ENCODE data around the gene FANCG.

Gene FANCG

GRCh38 chr9:35073279-35073612, 6.5 kb downstream of the FANCG start:
- in situ Hi-C loops (cut with HindIII; ENCODE audit: low sequenced_read_pairs) = no loop called here
- H3K4me3 ChIP-seq (ENCODE audit: low read depth, low read length) = no peak overlapping the region
- no peak for DNase-seq (ENCODE audit: low read depth, low spot score)
- no peak for TF ChIP-seq CTCF (IDR thresholded peaks at IDR 0.05; ENCODE audit: low read depth, low read length)

GRCh38 chr9:35072461-35073278, 7.1 kb downstream of the FANCG start, which contains the start of gene VCP:
TSS of gene VCP (minus strand) at chr9:35072625. CDS start at chr9:35072353, 272 bp downstream.
- TF ChIP-seq CTCF (IDR thresholded peaks at IDR 0.05; ENCODE audit: low read depth, low read length) = no peak
- peak; percentile 99 for DNase-seq (ENCODE audit: low read depth, low spot score)
- H3K4me3 ChIP-seq (ENCODE audit: low read depth, low read length) = peak within 1 kb of the TSS; percentile 88
- in situ Hi-C loops (cut with HindIII; ENCODE audit: low sequenced_read_pairs) = no loop called here

GRCh38 chr9:35071814-35072460, 7.8 kb downstream of the FANCG start:
- peak; percentile 82 for DNase-seq (ENCODE audit: low read depth, low spot score)
- in situ Hi-C loops (cut with HindIII; ENCODE audit: low sequenced_read_pairs) = no loop called here
- H3K4me3 ChIP-seq (ENCODE audit: low read depth, low read length) = peak overlapping the region; percentile 88
- TF ChIP-seq CTCF (IDR thresholded peaks at IDR 0.05; ENCODE audit: low read depth, low read length) = peak; percentile 27

GRCh38 chr9:35070823-35071813, 8.6 kb downstream of the FANCG start:
- DNase-seq (ENCODE audit: low read depth, low spot score) = peak; percentile 50
- TF ChIP-seq CTCF (IDR thresholded peaks at IDR 0.05; ENCODE audit: low read depth, low read length) = no peak
- in situ Hi-C loops (cut with HindIII; ENCODE audit: low sequenced_read_pairs) = no loop called here
- H3K4me3 ChIP-seq (ENCODE audit: low read depth, low read length) = peak overlapping the region; percentile 88

GRCh38 chr9:35069020-35069419, 10.7 kb downstream of the FANCG start:
- TF ChIP-seq CTCF (IDR thresholded peaks at IDR 0.05; ENCODE audit: low read depth, low read length) = no peak
- in situ Hi-C loops (cut with HindIII; ENCODE audit: low sequenced_read_pairs) = no loop called here
- no peak for DNase-seq (ENCODE audit: low read depth, low spot score)
- no peak overlapping the region for H3K4me3 ChIP-seq (ENCODE audit: low read depth, low read length)

- no peak overlapping the region for H3K4me3 ChIP-seq (ENCODE audit: low read depth, low read length)
- no peak for DNase-seq (ENCODE audit: low read depth, low spot score)
- TF ChIP-seq CTCF (IDR thresholded peaks at IDR 0.05; ENCODE audit: low read depth, low read length) = no peak
- in situ Hi-C loops (cut with HindIII; ENCODE audit: low sequenced_read_pairs) = no loop called here
Measured at GRCh38 chr9:35067056-35067455, 12.7 kb downstream of the FANCG start.

All from astrocyte of the spinal cord (primary cell).